Measurements from ENCODE around the gene MAT1A.
"Not testable (repeated sequence)": the region's sequence is repeated elsewhere in the genome, so short reads cannot be mapped to it uniquely, and the experiment has no call there.

Gene MAT1A

DNA sequence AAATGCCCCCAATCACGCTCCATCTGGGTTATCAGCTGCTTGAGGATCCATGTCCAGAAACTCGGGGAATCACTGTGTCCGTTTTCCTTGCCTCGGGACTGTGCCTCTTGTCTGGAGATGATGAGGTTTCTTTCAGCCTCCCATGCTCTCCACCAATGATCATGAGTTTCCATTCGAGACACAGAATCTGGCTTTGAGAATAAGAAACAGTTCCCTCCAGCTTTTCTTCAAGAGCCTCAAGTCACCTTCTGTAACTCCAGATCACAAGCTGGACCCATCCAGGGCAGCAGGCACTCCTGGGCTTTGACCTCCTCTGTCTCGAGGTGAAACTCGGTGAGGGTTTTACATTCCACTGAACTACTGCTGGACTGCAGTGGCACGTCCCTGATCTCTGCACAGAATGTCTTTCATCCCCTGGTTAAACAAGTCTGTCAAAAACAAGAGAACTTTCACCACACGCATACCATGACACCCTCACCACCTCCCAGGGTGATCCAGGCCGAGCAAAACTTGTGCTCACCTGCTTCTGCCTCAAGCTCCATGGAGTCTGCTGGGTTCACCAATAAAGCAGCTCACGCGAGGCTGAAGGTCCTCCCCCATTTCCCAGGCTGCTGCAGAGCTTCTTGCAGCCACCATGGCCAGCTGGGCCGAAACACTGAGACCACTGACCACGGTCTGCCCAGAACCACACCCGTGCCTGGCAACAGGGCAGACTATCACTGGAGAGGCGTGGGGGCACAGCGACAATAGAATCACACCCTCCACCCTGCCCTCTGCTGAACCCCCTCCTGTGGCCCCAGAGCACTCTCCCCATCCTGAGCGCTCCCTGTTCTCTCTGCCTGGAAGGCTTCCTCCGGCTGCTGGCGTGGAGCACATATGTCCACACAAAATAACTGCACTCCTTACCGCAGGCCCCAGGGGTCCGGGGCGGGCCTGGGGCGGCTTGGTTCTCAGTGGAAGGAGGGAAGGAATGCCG is 25.1 kb downstream of the MAT1A start:
- DNase-seq (ENCODE audit: low read depth) = no peak

- no peak for DNase-seq (ENCODE audit: low read depth)
These were observed 28.0 kb downstream of the MAT1A start for GRCh38 chr10:80261316-80262030.

GRCh38 chr10:80260295-80261243 is 28.9 kb downstream of the MAT1A start:
- peak; percentile 4 for DNase-seq (ENCODE audit: low read depth)

DNA sequence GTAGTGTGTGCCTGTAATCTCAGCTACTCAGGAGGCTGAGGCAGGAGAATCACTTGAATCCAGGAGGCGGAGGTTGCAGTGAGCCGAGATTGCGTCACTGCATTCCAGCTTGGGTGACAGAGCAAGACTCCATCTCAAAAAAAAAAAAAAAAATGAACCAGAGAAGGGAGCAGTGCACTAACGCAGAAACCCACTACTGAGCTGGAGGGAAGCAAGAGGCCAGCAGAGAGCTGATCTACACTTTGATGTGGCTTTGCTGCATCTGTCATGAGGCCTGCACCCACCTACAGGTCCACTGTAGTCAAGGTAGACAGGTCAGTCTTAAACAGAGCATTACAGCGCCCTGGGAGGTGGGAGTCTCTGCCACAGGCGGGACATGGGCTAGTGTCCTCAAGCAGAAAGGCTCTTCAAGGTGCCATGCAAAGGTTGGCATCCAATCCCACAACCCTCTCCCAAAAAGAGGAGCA is 30.0 kb downstream of the MAT1A start:
- peak; percentile 22 for DNase-seq (ENCODE audit: low read depth)

DNA sequence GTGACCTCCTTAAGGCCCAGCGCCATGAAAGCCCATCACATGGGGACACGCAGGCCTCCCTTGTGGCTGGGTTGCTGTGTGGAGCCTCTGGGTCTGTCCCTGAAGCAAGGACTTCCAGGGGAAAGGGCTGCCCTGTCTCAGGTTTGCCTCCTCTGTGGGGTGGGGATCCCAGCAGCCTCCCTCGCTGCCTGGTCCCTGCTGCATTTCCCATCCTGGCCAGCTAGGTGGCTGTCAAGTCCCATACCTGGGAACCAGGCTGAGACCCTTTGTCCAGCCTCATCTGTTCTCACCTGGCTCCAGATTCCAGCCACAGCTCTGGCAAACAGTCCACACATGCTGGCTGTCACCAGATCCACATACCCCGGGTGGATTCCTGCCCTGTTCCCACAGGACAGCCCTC is 32.7 kb downstream of the MAT1A start:
- DNase-seq (ENCODE audit: low read depth) = not testable (repeated sequence)

DNA sequence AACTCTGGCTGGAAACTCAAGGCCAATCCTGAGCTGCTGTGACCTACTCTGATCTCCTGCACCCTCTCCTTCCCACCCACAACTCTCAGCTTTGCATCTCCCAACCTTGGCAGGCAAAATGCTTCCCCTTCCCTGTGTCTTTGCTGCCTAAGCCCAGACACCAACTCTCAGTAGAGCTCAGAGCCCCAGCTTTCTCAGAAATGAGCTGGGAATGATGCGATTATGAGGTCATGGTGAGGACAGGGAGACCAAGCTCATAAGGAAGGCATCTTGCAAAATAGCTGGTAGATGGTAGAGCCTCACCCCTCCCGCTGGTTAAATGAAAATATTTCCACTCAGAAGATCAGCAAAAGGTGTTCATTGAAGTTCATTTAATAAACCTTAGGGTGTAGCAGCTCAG is 34.7 kb downstream of the MAT1A start:
- not testable (repeated sequence) for DNase-seq (ENCODE audit: low read depth)

DNA sequence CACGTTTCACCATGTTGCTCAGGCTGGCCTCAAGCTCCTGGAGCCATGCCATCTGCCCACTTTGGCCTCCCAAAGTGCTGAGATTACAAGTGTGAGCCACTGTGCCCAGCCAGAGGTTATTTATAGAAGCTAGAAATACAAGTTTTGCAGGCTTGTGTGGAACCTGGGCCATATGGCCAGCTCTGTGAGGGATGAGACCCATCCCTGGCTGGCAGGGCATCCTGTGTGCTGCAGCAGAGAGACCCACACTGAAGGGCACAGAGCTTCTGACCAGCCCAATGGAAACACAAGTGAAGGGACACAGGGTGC is 35.5 kb downstream of the MAT1A start:
- DNase-seq (ENCODE audit: low read depth) = not testable (repeated sequence)

DNA sequence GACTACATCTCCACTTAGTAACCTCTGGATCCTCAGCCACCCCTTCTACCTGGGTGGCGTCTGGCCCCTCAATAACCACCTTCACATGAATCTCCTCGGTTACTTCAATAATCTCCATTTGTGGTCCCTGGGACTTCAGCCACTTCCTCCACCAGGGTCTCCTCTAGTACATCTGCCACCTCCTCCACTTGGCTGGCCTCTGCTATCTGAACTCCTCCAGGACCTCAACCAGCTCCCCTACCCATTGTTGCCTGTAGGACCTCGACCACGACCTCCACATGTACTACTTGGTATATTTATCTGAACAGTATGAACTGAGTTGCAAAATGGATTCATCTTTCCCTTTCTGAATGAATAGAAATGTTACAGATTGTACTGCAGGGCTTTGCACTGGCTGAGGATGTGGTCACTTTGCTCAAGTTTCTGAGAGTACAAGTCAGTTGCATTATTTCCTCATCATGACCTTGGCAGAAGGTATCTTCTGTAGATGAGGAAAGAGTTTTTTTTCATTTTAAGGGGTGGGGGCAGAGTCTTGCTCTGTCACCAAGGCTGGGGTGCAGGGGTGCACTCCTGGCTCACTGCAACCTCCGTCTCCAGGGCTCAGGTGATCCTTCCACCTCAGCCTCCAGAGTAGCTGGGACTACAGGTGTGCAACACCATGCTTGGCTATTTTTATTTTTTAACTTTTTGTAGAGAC is 36.0 kb downstream of the MAT1A start:
- DNase-seq (ENCODE audit: low read depth) = peak; percentile 65

- DNase-seq (ENCODE audit: low read depth) = no peak
These were observed 37.1 kb downstream of the MAT1A start for GRCh38 chr10:80252296-80252887.

GRCh38 chr10:80251703-80252280 is 37.7 kb downstream of the MAT1A start:
- DNase-seq (ENCODE audit: low read depth) = not testable (repeated sequence)

- not testable (repeated sequence) for DNase-seq (ENCODE audit: low read depth)
These were observed 39.1 kb downstream of the MAT1A start for GRCh38 chr10:80250399-80250798.

- not testable (repeated sequence) for DNase-seq (ENCODE audit: low read depth)
These were observed 39.6 kb downstream of the MAT1A start for GRCh38 chr10:80249906-80250305.

DNA sequence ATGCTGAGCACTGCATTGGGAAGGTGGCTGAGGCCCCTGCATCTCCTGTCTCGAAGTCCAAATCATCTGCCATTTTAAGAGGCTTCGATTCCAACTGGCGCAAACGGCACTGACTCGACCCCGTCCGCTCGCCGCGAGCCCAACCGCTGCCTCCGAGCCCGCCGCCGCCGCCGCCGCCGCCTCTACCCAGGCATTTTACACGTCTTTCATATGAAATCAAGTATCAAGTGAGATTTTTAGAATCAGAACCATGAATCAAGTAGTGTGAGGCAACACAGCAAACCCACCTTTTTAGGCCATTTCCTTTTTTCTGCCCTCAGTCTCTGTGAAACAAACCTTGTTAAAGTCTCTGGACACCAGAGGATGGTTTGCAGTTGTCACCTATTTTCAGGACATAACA is 41.8 kb downstream of the MAT1A start:
- not testable (repeated sequence) for DNase-seq (ENCODE audit: low read depth)

DNA sequence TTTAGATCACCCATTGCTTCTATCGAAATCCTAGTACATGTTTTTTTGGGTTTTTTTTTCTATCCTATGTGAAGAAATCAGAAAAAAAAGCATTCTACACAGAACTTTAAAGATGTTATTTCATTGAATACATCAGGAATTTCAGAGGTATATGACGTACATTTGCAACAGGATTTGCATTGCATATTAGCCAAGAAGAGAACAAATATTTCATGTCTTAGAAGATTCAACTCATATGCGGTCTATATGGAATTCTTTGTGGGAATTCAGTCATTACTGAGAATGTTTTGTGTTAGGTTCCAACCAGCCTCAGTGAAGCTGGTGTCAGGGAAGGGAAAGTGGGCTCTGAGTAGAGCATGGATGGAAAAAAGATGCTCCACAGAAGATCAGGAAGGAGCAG is 45.1 kb downstream of the MAT1A start:
- DNase-seq (ENCODE audit: low read depth) = not testable (repeated sequence)

GRCh38 chr10:80242341-80242740 is 47.1 kb downstream of the MAT1A start:
- not testable (repeated sequence) for DNase-seq (ENCODE audit: low read depth)

- not testable (repeated sequence) for DNase-seq (ENCODE audit: low read depth)
These were observed 53.0 kb downstream of the MAT1A start for GRCh38 chr10:80236457-80236856.

- not testable (repeated sequence) for DNase-seq (ENCODE audit: low read depth)
These were observed 54.9 kb downstream of the MAT1A start for GRCh38 chr10:80234331-80235235.

DNA sequence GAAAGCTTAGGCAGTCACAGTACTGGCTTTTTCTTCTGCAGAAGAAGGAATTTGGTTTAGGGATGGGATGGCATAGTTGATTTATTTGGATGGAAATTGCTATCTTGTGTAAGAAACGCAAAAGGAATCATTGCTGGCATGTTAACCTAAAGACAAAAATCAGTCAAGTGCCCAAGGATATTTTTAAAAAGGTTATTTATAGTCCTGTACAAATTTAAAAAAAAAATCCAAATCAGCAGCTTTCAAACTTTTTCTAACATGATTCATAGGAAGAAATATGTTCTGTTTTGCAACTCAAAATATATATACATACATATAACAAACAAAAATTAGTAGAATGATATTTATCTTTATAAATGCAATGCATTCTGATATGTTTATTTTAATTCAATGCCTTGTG is 55.6 kb downstream of the MAT1A start:
- not testable (repeated sequence) for DNase-seq (ENCODE audit: low read depth)

DNA sequence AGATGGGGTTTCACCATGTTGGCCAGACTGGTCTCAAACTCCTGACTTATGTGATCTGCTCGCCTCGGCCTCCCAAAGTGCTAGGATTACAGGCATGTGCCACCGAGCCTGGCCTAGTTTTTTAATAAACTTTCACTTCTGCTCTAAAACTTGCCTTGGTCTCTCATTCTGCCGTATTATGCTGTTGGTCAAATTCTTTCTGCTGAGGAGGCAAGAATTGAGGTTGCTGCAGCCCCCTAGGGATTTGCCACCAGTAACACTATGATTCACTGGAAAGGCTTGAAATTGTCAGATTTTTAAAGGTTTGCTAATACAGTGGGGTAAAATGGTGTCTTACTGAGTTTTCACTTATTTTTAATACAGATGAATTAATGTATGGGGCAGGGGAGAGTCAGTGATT is 62.7 kb downstream of the MAT1A start:
- not testable (repeated sequence) for DNase-seq (ENCODE audit: low read depth)
